ENCODE data around the gene CABP4. TPM values are rescaled to one million over a fixed set of nuclear protein-coding genes. Genes with fewer than 3 reads are reported as not detected.

Gene CABP4
- total RNA-seq, 1 experiment from 2014 or later: not detected

GRCh38 chr11:67494371-67495233 is 39.4 kb downstream of the CABP4 start:
- H4K20me1 ChIP-seq (ENCODE audit: insufficient read depth, low read depth, low read length): no peaks in the 10 kb centered on the region
- H3K36me3 ChIP-seq (ENCODE audit: insufficient read depth, low read length): peaks cover 15% of the 10 kb centered on the region; the same call in 1 of the 2 replicates
- H3K79me2 ChIP-seq (ENCODE audit: low read length): no peaks in the 10 kb centered on the region
- no peak overlapping the region for H3K4me3 ChIP-seq (ENCODE audit: low read length)
- H3K9me2 ChIP-seq (replicated peaks; ENCODE audit: insufficient read depth, low read length): no peaks in the 10 kb centered on the region
- no peak overlapping the region for H3K4me2 ChIP-seq (ENCODE audit: low read depth, low read length, poor library complexity, severe bottlenecking)
- H3K4me1 ChIP-seq (ENCODE audit: low read length): peaks cover 7% of the 10 kb centered on the region
- no peak overlapping the region for H3K27ac ChIP-seq (ENCODE audit: low read length)
- no peaks in the 10 kb centered on the region for H3K27me3 ChIP-seq (ENCODE audit: low read length)
- H3K9me3 ChIP-seq (ENCODE audit: low read length): no peaks in the 10 kb centered on the region
- H3K9ac ChIP-seq (ENCODE audit: low read length): no peak overlapping the region
- no peak overlapping the region for H2AFZ ChIP-seq (ENCODE audit: low read length)
- peak; percentile 42 for DNase-seq

- H3K79me2 ChIP-seq (ENCODE audit: low read length): no peaks in the 10 kb centered on the region
- H3K4me1 ChIP-seq (ENCODE audit: low read length): peaks cover 7% of the 10 kb centered on the region
- H3K27me3 ChIP-seq (ENCODE audit: low read length): no peaks in the 10 kb centered on the region
- no peak overlapping the region for H2AFZ ChIP-seq (ENCODE audit: low read length)
- H3K4me3 ChIP-seq (ENCODE audit: low read length): no peak overlapping the region
- DNase-seq: no peak
- no peaks in the 10 kb centered on the region for H3K9me2 ChIP-seq (replicated peaks; ENCODE audit: insufficient read depth, low read length)
- H4K20me1 ChIP-seq (ENCODE audit: insufficient read depth, low read depth, low read length): 0 out of 2 replicates have a peak, but pooled peaks cover 2% of the 10 kb centered on the region
- no peak overlapping the region for H3K4me2 ChIP-seq (ENCODE audit: low read depth, low read length, poor library complexity, severe bottlenecking)
- H3K36me3 ChIP-seq (ENCODE audit: insufficient read depth, low read length): peaks cover 16% of the 10 kb centered on the region; the same call in 1 of the 2 replicates
- H3K9me3 ChIP-seq (ENCODE audit: low read length): no peaks in the 10 kb centered on the region
- H3K27ac ChIP-seq (ENCODE audit: low read length): no peak overlapping the region
- no peak overlapping the region for H3K9ac ChIP-seq (ENCODE audit: low read length)
Observed at GRCh38 chr11:67495234-67496005, 40.3 kb downstream of the CABP4 start.

DNA sequence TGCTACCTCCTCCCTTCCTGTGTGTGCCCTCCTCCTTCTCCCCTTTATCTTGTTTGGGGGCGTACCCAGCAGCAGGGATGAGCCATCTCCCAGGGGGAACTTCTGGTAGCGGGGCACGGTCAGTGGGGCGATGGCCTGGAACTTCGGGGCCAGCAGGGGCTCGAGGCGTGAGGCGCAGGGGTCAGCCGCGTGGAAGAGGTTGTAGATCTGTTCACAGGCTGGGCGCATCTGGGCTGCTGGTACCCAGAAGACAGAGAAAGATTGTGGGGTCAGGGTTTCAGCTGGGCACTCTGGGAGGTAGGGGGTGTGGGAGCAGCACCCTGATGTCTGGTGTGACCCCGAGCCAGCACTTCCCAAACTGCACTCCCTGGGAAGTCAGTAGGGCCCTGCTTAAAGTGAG is 41.0 kb downstream of the CABP4 start:
- Histone ChIP-seq H3K79me2 (ENCODE audit: low read length) (peaks cover 2% of the 10 kb centered on the region; the same call in 1 of the 2 replicates), H3K4me3 (ENCODE audit: low read length) (no peak overlapping the region), H3K27ac (ENCODE audit: low read length) (no peak overlapping the region), H3K4me2 (ENCODE audit: low read depth, low read length, poor library complexity, severe bottlenecking) (no peak overlapping the region), H3K9ac (ENCODE audit: low read length) (no peak overlapping the region), H3K9me3 (ENCODE audit: low read length) (no peaks in the 10 kb centered on the region), H3K9me2 (replicated peaks; ENCODE audit: insufficient read depth, low read length) (no peaks in the 10 kb centered on the region), H4K20me1 (ENCODE audit: insufficient read depth, low read depth, low read length) (peaks cover 9% of the 10 kb centered on the region; the same call in 1 of the 2 replicates), H3K36me3 (ENCODE audit: insufficient read depth, low read length) (peaks cover 23% of the 10 kb centered on the region), H2AFZ (ENCODE audit: low read length) (no peak overlapping the region), H3K4me1 (ENCODE audit: low read length) (no peaks in the 10 kb centered on the region), H3K27me3 (ENCODE audit: low read length) (no peaks in the 10 kb centered on the region)
- DNase-seq: no peak

DNA sequence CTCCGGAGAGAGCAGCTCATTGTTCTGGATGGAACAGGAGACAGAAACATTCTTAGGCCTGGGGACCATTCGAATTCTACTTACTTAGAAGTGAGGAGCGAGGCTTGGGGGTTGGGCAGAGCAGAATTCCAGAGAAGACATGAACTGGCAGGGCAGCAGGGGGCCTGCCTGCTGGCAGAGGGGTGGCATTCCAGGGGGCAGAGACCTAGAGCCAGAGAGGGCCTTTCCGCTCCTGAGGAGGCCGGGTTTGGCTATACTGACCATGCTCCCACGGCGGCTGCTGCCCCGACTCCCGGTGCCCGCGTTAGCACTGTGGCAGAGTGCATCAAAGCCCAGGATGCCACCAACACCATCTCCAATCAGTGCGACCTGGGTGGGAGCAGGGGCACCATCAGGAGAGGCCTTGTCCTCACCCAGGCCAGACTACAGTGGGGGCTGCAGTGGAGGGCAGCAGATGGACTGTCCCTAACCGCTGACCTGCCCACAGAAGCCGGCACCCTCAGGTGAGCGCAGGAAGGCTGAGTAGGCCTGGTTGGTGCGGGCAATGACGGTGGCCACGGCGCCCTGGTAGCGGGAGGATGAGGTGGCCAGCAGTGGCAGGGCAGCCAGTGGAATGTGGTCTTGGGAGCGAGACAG is 42.6 kb downstream of the CABP4 start:
- no peak overlapping the region for H3K4me3 ChIP-seq (ENCODE audit: low read length)
- H3K9ac ChIP-seq (ENCODE audit: low read length): no peak overlapping the region
- H3K36me3 ChIP-seq (ENCODE audit: insufficient read depth, low read length): peaks cover 27% of the 10 kb centered on the region
- no peak overlapping the region for H3K4me2 ChIP-seq (ENCODE audit: low read depth, low read length, poor library complexity, severe bottlenecking)
- no peak overlapping the region for H2AFZ ChIP-seq (ENCODE audit: low read length)
- no peaks in the 10 kb centered on the region for H3K27me3 ChIP-seq (ENCODE audit: low read length)
- H3K27ac ChIP-seq (ENCODE audit: low read length): no peak overlapping the region
- H3K4me1 ChIP-seq (ENCODE audit: low read length): no peaks in the 10 kb centered on the region
- H3K9me2 ChIP-seq (replicated peaks; ENCODE audit: insufficient read depth, low read length): no peaks in the 10 kb centered on the region
- DNase-seq: no peak
- H4K20me1 ChIP-seq (ENCODE audit: insufficient read depth, low read depth, low read length): peaks cover 9% of the 10 kb centered on the region; the same call in 1 of the 2 replicates
- H3K9me3 ChIP-seq (ENCODE audit: low read length): no peaks in the 10 kb centered on the region
- H3K79me2 ChIP-seq (ENCODE audit: low read length): peaks cover 8% of the 10 kb centered on the region

GRCh38 chr11:67498544-67498972 is 43.4 kb downstream of the CABP4 start:
- peaks cover 13% of the 10 kb centered on the region for H4K20me1 ChIP-seq (ENCODE audit: insufficient read depth, low read depth, low read length)
- no peak overlapping the region for H3K27ac ChIP-seq (ENCODE audit: low read length)
- H3K9me3 ChIP-seq (ENCODE audit: low read length): no peaks in the 10 kb centered on the region
- no peaks in the 10 kb centered on the region for H3K9me2 ChIP-seq (replicated peaks; ENCODE audit: insufficient read depth, low read length)
- no peaks in the 10 kb centered on the region for H3K27me3 ChIP-seq (ENCODE audit: low read length)
- H3K4me3 ChIP-seq (ENCODE audit: low read length): no peak overlapping the region
- H3K4me1 ChIP-seq (ENCODE audit: low read length): peaks cover 6% of the 10 kb centered on the region
- no peak overlapping the region for H3K4me2 ChIP-seq (ENCODE audit: low read depth, low read length, poor library complexity, severe bottlenecking)
- H3K79me2 ChIP-seq (ENCODE audit: low read length): peaks cover 16% of the 10 kb centered on the region
- no peak overlapping the region for H2AFZ ChIP-seq (ENCODE audit: low read length)
- H3K9ac ChIP-seq (ENCODE audit: low read length): no peak overlapping the region
- peaks cover 27% of the 10 kb centered on the region for H3K36me3 ChIP-seq (ENCODE audit: insufficient read depth, low read length)
- DNase-seq: no peak

DNA sequence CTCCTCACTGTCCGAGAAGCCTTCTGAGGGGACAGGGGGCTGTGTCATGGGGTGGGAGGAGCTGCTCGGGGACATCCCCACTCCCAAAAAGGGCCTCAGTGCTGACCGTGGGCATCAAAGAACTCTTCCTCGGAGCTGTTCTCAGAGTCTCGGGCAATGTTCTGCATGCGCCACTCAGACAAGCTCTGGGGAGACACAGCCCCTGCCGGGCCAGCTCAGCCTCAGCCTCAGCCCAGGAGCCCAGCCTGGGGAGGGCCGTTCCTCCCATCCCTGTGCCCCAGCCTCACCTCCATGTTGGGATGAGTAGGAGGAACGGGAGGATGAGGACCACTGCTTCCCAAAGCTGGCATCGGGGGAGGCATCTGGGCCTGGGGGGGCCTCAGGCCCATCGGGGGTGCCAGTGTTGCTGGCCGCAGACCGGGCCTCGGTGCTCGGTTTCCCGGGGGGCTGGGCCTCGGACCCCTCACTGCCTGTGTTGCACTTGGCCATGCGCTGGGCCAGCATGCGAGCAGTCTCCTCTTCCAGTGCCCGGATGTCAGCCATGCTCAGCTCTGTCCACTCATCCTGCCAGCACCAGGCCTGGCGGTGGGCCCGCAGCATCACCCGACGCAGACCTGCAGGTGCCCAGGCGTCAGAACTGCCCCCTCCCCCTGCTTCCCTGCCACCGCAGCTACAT is 44.8 kb downstream of the CABP4 start:
- Histone ChIP-seq H3K4me3 (ENCODE audit: low read length) (no peak overlapping the region), H2AFZ (ENCODE audit: low read length) (no peak overlapping the region), H3K9me3 (ENCODE audit: low read length) (no peaks in the 10 kb centered on the region), H3K9ac (ENCODE audit: low read length) (no peak overlapping the region), H3K4me1 (ENCODE audit: low read length) (peaks cover 10% of the 10 kb centered on the region), H3K79me2 (ENCODE audit: low read length) (peaks cover 29% of the 10 kb centered on the region), H3K36me3 (ENCODE audit: insufficient read depth, low read length) (peaks cover 27% of the 10 kb centered on the region), H3K27me3 (ENCODE audit: low read length) (no peaks in the 10 kb centered on the region), H4K20me1 (ENCODE audit: insufficient read depth, low read depth, low read length) (peaks cover 21% of the 10 kb centered on the region), H3K9me2 (replicated peaks; ENCODE audit: insufficient read depth, low read length) (no peaks in the 10 kb centered on the region), H3K27ac (ENCODE audit: low read length) (no peak overlapping the region), H3K4me2 (ENCODE audit: low read depth, low read length, poor library complexity, severe bottlenecking) (no peak overlapping the region)
- DNase-seq: no peak

GRCh38 chr11:67500484-67500821 is 45.3 kb downstream of the CABP4 start:
- Histone ChIP-seq H3K4me1 (ENCODE audit: low read length) (peaks cover 12% of the 10 kb centered on the region), H2AFZ (ENCODE audit: low read length) (no peak overlapping the region), H3K9me2 (replicated peaks; ENCODE audit: insufficient read depth, low read length) (no peaks in the 10 kb centered on the region), H4K20me1 (ENCODE audit: insufficient read depth, low read depth, low read length) (peaks cover 21% of the 10 kb centered on the region), H3K36me3 (ENCODE audit: insufficient read depth, low read length) (peaks cover 24% of the 10 kb centered on the region), H3K4me3 (ENCODE audit: low read length) (no peak overlapping the region), H3K27ac (ENCODE audit: low read length) (no peak overlapping the region), H3K9me3 (ENCODE audit: low read length) (no peaks in the 10 kb centered on the region), H3K4me2 (ENCODE audit: low read depth, low read length, poor library complexity, severe bottlenecking) (no peak overlapping the region), H3K79me2 (ENCODE audit: low read length) (peaks cover 30% of the 10 kb centered on the region), H3K9ac (ENCODE audit: low read length) (no peak overlapping the region), H3K27me3 (ENCODE audit: low read length) (no peaks in the 10 kb centered on the region)
- no peak for DNase-seq
